Measurements from ENCODE around the gene SRSF1.
"Not testable (repeated sequence)": the region's sequence is repeated elsewhere in the genome, so short reads cannot be mapped to it uniquely, and the experiment has no call there.

SRSF1 gene

DNA sequence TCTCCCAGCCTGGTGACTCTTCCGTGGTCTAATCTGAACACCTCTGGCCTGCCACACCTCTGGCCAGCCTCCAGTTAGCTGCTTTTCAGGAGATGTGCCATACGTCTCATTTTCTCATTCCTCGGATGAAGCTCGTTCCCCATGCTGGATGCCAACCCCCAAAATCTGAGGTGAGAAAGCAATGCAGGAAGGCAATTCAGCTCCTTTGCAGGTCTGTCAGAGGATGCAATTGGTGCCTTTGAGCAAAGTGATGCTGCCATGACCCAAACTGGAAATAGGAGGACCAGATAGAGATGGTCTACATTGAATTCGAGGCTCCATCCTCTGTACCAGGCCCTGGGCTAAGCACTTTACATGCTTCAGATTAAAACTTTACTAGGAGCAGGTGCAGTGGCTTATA is 40.8 kb downstream of the SRSF1 start:
- DNase-seq (ENCODE audit: low read depth, low spot score): no peak

DNA sequence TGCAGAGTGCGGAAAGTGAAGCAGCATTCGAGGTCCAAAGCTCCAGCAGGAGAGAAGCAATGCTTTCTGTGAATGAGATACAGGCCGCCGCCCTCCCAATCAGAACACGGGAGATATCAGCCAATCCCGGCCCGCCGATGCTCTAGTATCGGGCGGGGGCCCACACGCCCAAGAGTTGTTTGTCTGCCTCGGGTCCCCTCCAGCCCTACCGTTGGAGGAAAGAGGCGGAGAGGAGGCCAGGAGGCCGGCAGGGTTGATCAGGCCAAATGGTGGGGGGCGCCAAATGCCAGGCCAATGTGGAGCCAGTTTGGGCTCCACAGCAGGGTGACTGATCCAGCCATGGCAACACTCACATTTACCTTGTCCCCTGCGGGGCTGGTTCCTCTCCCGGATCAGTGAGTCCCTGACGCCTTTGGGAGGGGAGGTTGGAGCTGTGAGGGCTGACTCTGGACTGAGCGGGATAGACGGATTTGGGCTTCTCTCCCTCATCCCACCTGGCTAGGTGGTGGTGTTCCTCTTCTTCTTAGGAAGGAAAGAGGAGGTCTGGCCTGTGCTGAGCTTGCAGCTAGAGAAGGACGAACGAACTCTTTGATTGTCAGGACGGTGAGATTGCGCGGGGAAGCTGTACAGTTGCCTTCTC is 41.4 kb downstream of the SRSF1 start:
- no peak for DNase-seq (ENCODE audit: low read depth, low spot score)

DNA sequence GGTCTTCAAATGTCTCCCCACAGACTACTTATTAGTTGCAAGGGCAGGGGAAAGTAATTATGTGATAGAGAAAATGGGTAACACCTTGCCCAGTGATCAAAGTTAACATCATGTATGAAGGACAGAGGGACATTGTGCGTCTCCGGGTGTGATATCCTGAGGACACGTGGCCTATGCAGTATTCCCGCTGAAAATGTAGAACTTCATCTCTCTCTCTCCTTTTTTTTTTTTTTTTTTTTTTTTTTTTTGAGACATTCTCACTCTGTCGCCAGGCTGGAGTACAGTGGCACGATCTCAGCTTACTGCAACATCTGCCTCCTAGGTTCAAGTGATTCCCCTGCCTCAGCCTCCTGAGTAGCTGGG is 43.9 kb downstream of the SRSF1 start:
- no peak for DNase-seq (ENCODE audit: low read depth, low spot score)

DNA sequence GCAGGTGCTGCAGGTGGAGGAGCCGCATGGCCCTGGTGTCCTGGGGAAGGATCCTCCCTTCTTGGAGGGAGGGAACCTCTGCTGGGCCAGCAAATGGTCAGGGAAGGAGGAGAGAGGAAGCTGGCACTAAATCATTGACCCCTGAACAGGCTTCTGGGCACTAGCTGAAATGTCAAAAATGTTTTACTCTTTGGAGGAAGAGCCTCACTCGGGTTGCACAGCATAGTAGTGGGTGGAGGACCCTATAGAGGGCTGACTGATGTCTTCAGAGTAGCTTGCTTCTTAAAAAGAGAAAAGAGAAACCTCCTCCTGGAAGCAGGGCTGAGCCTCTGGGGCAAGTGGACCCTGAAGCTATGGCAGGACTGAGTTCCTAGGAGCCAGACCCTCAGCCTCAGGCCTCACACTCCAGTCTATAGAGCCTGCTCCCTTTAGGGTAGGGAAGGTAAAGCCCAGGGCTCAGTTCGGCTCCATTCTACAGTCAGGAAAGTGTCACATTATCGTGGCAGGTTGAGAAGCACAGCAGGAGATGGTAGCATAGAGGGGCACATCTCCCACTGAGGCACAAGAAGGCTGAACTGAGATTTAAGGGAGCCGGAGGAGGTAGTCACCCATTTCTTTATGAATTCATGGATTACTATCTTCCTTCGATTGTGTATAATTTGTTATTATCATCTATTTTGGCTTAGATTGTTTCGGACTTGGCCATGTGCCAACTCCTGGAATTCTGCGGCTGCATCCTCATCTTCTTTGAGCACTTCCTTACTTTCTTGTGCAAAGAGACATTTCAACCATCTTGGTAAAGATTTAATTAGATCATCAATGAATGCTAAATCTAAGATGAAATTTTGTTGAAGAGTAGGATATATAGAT is 44.5 kb downstream of the SRSF1 start:
- DNase-seq (ENCODE audit: low read depth, low spot score): no peak

DNA sequence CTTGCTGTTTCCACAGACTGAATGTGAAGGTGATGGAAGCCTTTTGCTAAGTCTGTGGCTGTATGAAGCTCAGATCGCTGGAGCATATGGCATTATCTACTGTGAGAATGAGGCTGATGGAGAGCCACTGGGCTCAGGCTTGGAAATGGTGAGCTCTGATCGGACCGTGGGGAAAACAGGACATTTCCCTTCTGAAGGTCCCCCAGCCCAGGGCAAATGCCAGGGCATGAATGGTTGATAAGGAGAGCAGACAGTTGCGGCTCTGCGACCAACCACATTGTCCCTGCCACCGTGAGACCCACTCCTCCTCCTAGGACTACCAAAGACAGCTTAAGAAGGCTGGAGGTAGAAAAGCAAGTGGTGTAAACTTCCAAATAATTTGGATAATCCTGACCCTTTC is 47.1 kb downstream of the SRSF1 start:
- no peak for DNase-seq (ENCODE audit: low read depth, low spot score)

DNA sequence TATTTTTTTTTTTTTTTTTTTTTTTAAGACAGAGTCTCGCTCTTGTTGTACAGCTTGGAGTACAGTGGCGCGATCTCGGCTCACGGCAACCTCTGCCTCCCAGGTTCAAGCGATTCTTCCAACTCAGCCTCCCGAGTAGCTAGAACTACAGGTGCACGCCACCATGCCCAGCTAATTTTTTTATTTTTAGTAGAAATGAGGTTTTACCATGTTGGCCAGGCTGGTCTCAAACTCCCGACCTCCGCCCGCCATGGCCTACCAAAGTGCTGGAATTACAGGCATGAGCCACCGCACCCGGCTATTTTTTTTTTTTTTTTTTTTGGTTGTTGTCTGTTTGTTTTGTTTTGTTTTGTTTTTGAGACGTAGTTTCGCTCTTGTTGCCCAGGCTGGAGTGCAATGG is 48.7 kb downstream of the SRSF1 start:
- DNase-seq (ENCODE audit: low read depth, low spot score): not testable (repeated sequence)

DNA sequence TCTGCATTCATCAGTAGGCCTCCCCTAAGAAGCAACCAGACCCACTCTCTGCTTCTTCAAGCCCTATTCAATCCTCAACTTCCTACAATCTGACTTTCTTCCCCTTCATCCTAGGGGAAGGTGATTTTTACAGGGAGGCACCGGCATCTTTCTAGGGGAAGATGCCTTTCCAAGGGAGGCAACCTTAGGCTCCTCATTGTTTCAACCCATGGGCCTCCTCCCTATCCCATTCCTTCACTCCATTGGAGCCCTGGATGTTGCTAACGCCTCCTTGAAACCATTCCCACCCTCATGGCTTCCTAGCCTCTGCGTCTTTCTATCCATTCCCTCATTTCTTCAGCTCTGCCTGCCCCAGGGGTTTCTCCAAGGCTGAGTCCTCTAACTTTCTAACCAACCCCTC is 49.2 kb downstream of the SRSF1 start:
- DNase-seq (ENCODE audit: low read depth, low spot score): no peak

DNA sequence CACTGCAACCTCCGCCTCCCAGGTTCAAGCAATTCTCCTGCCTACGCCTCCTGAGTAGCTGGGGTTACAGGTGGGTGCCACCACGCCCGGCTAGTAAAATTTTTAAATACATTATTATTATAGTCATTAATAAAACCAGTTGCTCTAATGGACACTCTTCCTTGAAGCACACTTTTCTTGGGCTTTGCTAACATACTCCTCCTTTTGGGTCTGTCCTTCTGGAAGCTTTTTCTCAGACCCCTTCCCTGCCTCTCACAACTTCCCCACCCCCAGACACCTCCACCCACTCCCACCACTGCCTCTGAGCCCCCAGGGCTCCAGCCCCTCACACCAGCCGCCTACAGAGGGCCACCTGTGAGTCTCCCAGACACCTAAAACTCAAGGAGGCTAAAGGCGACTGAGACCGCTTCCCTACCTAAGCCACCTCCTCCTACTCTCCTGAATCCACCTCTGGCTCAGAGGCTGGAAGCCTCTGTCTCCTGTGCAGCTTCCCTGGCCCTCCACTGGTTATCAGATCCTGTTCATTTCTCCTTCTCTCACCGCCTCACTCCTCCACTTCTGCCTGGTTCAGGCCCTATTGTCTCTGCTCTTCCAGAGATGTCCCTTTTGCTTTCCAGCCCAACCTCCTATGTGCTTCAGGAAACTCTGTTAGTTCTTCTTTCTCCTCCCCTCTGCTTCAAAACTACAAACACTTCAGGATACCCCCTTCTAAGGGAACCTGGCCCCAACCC is 49.8 kb downstream of the SRSF1 start:
- no peak for DNase-seq (ENCODE audit: low read depth, low spot score)

DNA sequence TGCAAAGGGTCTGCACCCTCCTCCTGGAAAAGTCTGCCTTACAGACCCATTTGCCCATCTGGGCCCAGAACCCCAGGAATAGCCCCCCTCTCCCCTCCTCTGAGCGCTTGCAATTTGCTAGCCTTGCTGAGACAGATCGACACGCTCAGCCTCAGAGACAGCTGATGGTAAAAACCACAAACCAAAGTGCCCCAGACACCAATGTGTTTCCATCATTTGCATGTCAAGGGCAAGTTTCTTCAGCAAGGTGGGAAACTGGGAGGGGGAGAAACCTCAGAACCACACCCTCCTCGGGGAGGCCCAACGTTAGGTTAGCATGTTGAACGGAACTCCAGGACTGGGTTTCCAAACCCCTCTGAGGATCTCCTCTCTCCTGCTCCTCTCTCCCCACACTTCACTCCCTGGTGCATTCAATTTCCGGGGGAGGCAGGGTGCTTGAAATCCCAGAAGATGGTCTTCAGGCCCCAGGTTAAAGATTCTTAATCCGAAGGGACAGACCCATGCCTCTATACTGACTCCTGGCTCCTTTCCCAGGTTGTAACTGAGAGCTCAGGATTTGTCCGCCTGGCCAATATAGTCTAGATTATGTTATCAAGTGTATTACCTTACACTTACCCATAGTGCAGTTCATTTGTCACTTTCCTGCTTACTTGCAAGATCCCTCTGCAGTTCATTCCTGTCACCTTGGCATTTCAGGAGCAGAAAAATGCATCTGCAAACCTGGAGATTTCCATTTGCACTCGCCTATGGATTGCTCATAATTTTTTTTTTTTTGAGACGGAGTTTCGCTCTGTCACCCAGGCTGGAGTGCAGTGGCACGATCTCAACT is 50.5 kb downstream of the SRSF1 start:
- DNase-seq (ENCODE audit: low read depth, low spot score): no peak

DNA sequence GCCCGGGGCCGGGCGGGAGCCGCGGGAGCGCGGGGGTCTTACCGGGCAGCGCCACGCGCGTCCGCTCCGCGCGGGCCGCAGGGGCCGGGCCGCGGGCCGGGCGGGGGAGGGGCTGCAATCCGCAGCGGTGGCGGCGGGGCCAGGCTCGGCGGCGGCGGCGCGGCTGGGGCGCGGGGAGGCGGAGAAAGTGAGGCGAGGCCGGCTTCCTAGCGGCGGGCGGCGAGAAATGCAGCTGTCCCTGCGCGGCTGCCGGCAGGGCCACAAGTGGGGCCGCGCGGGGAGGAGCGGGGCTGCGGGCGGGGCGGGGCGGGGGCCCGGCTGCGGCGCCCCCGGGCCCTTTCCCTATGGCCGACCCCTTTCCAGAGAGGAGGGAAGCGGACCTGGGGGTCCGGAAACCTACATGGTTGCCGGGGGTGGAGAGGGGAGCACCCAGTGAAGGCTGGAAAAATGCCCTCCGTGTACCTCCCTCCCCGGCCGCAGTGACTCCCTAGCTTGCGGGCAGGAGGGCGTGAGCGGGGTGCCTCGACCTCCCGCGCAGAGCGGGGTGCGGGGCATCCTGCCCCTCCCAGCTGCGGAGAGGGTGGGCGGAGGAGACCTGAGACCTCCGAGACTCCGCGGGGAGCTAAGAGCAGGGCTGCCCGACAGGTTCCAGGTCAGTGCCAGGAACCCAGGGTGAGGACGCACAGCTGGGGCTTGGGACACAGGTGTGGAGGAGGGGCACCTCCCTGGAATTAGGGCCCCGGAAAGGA is 51.7 kb downstream of the SRSF1 start, which contains the start of gene CUEDC1:
Gene CUEDC1 (minus strand): TSS at position 230 of the 749 bp plus-strand sequence. CDS start 69,848 bp downstream, outside the sequence.
- no peak for DNase-seq (ENCODE audit: low read depth, low spot score)

DNA sequence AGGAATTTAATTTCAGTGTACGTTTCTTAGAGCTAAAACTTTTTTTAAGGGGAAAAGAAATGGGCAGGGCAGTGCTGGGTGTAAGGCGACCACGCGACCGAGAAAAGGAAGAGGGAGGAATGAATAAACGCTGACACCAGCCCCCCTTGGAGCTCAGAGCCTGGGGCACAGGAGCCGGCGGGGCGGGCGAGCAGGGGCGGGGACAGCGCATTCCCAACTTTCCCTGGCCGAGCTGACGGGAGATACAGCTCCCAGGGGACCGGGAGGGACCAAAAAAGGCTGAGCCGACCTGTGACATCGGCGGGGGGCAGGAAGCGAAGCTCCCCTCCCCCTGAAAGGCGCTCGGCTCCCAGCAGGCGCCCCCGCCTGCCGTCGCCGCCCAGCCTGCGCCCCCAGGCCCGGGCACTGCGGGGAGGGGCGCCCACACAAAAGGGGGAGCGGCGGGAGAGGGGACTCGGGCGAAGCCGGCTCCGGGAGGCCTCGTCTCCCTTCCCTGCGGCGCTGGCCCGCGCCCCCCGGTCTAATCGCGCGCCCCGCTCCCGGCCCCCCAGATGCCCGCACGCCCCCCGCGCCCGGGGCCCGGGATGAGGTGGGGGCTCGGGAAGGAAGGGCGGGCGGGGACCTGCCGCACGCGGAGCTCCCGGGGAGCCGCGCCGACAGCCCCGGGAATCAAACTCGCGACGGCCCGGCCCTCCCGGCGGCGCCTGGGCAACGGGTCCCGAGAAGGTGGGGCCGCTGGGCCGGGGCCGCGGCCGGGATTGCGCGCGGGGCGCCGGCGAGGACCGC is 52.5 kb downstream of the SRSF1 start:
- no peak for DNase-seq (ENCODE audit: low read depth, low spot score)

DNA sequence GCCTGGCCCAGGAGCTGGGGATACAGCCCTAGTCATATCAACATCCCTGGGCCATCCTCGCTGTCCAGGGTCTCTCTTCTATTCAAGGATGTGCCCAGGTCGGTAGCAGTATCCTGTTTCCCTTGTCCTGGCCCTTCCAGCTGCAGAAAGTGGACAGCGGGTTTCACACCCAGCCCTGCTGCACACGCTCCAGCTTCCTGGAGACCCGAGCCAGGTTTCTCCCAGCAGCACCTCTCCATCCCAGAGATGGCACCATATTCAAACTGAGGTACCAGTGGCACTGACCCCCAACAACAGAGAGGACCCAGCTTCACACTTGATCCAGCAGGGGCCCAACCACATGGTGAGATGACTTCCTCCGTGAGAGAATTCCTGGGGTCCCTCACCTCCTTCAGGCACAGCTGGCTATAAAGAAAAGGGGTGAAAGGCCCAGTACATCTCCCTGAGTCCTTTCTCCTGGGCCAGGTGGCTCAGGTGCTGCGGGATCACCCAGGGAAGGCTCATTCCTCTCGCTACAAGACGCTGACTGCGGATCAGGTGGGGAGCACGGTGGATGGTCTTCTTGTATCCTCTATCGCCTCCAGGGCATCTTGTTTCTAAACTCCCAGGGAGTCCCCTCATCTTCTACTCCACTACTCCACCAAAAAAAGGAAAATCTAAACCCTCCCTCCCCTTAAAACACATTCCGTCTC is 53.2 kb downstream of the SRSF1 start:
- DNase-seq (ENCODE audit: low read depth, low spot score): no peak

Measured in iPS DF 19.7 (cell line).